AG04450 (cell line): ENCODE data around the gene LEMD3. TPM values are rescaled to one million over a fixed set of nuclear protein-coding genes. Genes with fewer than 3 reads are reported as not detected.

Experiments
- CTCF ChIA-PET: fragments of 300-600, 350-600 bp; formaldehyde crosslinking; extraction: SDS; loops from one replicate; lab custom pipeline; 2022; ENCODE audit warnings: antibody characterized with exemption, inconsistent platforms; lab: Charles Lee
- POLR2A ChIA-PET: fragments of 350-600 bp; formaldehyde crosslinking; extraction: SDS; loops from one replicate; lab custom pipeline; 2021; ENCODE audit warnings: antibody characterized with exemption, inconsistent platforms; lab: Yijun Ruan, JAX
- DNase-seq: peaks from one replicate; pipeline ENCODE4 v3.0.0-alpha.2; 2011; ENCODE audit warnings: low read depth, low spot score
- H3K27ac ChIP-seq: one replicate; pipeline ENCODE4 v1.5.1; 2012; ENCODE audit warnings: low read depth, low read length, control low read depth
- H3K27me3 ChIP-seq: one replicate; pipeline ENCODE4 v1.6.0; 2012; ENCODE audit warnings: low read length; ENCODE audit not compliant: control insufficient read depth, insufficient read depth
- H3K4me3 ChIP-seq: 2 replicates; pipeline ENCODE4 v1.5.1; 2011; ENCODE audit warnings: mild to moderate bottlenecking, low read depth, low read length, control low read depth
- H3K9me3 ChIP-seq: 2 replicates; pipeline ENCODE4 v1.5.1; 2012; ENCODE audit warnings: low read length; ENCODE audit not compliant: control insufficient read depth, insufficient read depth
- CTCF ChIP-seq: IDR thresholded peaks from 2 replicates; pipeline ENCODE4 v1.5.1; 2011; ENCODE audit warnings: low read depth, low read length, control low read depth, inconsistent platforms
- polyA plus RNA-seq: library from polyadenylated mRNA; depleted of rRNA; stranded (reverse); fragments of >200 nt; gene quantifications from 2 replicates; pipeline ENCODE4 v1.2.3, GENCODE V29; 2011

Gene LEMD3
- polyA plus RNA-seq, 1 experiment: 11.9 TPM

- POLR2A ChIA-PET: no interaction called here
- no peak overlapping the region for H3K4me3 ChIP-seq
Observed at GRCh38 chr12:65203376-65203775, 34.0 kb downstream of the LEMD3 start.

GRCh38 chr12:65204886-65205525, 35.6 kb downstream of the LEMD3 start:
- DNase-seq: no peak
- CTCF ChIA-PET: no interaction called here
- TF ChIP-seq CTCF: no peak
- POLR2A ChIA-PET: no interaction called here
- no peaks in the 10 kb centered on the region for H3K27me3 ChIP-seq
- H3K9me3 ChIP-seq: no peaks in the 10 kb centered on the region
- no peak overlapping the region for H3K27ac ChIP-seq
- H3K4me3 ChIP-seq: no peak overlapping the region

More at GRCh38 chr12:65203376-65203775, 34.0 kb downstream of the LEMD3 start:
- no peak for TF ChIP-seq CTCF
- no peaks in the 10 kb centered on the region for H3K27me3 ChIP-seq
- H3K9me3 ChIP-seq: no peaks in the 10 kb centered on the region
- CTCF ChIA-PET: interaction anchor here (0.8 kb wide), 1 partner anchor 11 kb away, joined by 3 read pairs; no protein-coding TSS in a partner anchor
- no peak overlapping the region for H3K27ac ChIP-seq
- DNase-seq: no peak

GRCh38 chr12:65205886-65206285, 36.5 kb downstream of the LEMD3 start:
- ChIA-PET CTCF (no interaction called here), POLR2A (no interaction called here)
- H3K27ac ChIP-seq: no peak overlapping the region
- H3K9me3 ChIP-seq: no peaks in the 10 kb centered on the region
- H3K27me3 ChIP-seq: no peaks in the 10 kb centered on the region
- DNase-seq: no peak
- no peak for TF ChIP-seq CTCF
- H3K4me3 ChIP-seq: no peak overlapping the region

GRCh38 chr12:65208125-65208524, 38.7 kb downstream of the LEMD3 start:
- no peak for DNase-seq
- ChIA-PET POLR2A (no interaction called here), CTCF (interaction anchor here (1.0 kb wide), 1 partner anchor 412 kb away, joined by 3 read pairs; no protein-coding TSS in a partner anchor)
- no peak for TF ChIP-seq CTCF
- no peak overlapping the region for H3K4me3 ChIP-seq
- no peaks in the 10 kb centered on the region for H3K27me3 ChIP-seq
- no peak overlapping the region for H3K27ac ChIP-seq
- H3K9me3 ChIP-seq: no peaks in the 10 kb centered on the region

GRCh38 chr12:65208964-65209654, 39.7 kb downstream of the LEMD3 start:
- H3K4me3 ChIP-seq: no peak overlapping the region
- no peak for TF ChIP-seq CTCF
- DNase-seq: no peak
- H3K27me3 ChIP-seq: no peaks in the 10 kb centered on the region
- H3K9me3 ChIP-seq: no peaks in the 10 kb centered on the region
- ChIA-PET CTCF (interaction anchor here (1.0 to 1.2 kb wide), 3 partner anchors 15 to 413 kb away, joined by 3 to 6 read pairs (median 3); no protein-coding TSS in a partner anchor), POLR2A (no interaction called here)
- no peak overlapping the region for H3K27ac ChIP-seq
